Non-pigmented ciliary epithelial cell (primary cell): ENCODE measurements around the gene ELOF1.
"Not testable (repeated sequence)": the region's sequence is repeated elsewhere in the genome, so short reads cannot be mapped to it uniquely, and the experiment has no call there.

Source experiments
- DNase-seq: peaks from one replicate; pipeline ENCODE4 v3.0.0-alpha.2; 2010; ENCODE audit warnings: low read depth

The ELOF1 gene

DNA sequence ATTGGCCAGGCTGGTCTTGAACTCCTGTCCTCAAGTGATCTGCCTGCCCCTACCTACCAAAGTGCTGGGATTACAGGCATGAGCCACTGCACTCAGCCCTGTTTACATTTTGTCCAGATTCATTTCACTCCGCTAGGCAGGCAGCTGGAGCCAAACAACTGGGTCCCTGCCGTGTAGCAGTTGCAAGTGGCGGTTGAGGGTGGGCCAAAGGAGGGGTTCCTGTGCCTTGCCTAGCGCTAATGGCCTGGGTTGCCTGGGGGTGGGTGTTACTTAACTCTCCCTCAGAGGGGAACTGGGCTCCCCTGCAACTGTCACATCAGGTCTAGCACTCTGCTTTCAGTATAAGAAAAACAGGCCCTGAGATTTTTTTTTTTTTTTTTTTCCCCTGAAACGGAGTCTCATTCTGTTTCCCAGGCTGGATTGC lies 11.0 kb upstream of the ELOF1 start:
- DNase-seq: no peak

DNA sequence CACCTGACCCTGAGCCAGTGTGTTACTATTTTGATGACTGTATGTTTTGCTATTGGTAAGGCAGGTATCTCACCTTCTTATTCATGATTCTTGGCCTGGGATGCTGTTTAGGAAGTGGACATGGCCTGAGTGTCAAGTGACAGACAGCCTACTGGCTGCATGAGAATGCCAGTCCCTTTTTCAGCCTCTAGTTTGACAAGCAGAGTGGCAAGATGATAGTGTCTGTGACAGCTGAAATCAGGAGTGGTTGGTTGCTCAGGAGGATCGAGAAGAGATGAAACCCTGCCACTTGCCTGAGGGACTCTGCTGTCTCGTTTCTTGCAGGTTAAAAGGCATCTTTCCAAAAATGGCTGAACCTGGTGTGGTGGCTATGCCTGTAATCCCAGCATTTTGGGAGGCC lies 7.1 kb upstream of the ELOF1 start:
- no peak for DNase-seq

DNA sequence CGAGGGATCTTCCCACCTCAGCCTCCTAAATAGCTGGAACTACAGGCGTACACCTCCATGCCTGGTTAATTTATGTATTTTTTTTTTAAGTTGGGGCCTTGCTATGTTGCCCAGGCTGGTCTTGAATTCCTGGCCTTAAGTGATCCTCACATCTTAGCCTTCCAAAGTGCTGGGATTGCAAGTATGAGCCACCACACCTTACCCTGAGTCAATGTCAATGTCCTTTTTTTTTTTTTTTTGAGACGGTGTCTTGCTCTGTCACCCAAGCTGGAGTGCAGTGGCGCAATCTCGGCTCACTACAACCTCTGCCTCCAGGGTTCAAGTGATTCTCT lies 6.6 kb upstream of the ELOF1 start:
- not testable (repeated sequence) for DNase-seq

DNA sequence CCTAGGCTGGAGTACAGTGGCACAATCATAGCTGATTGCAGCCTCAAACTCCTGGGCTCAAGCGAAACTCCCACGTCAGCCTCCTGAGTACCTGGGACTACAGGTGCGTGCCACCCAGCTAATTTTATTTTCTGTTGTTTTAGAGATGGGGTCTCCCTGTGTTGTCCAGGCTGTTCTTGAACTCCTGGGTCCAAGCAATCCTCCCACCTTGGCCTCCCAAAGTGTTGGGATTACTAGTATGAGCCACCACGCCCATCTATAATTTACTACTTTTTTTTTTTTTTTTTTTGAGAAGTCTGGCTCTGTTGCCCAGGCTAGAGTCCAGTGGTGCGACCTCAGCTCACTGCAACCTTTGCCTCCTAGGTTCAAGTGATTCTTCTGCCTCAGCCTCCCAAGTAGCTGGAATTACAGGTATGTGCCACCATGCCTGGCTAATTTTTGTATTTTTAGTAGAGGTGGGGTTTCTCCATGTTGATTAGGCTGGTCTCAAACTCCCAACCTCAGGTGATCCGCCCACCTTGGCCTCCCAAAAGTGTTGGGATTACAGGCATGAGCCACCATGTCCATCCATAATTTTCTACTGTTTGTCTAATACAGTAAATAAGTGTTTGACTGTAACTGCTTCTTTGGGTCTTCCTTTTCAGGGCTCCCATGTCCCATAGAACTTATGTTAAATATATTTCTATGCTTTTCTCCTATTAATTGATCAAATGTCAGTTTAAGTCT lies 5.2 kb upstream of the ELOF1 start:
- not testable (repeated sequence) for DNase-seq

GRCh38 chr19:11563532-11563931 lies 4.5 kb upstream of the ELOF1 start:
- DNase-seq: no peak

DNA sequence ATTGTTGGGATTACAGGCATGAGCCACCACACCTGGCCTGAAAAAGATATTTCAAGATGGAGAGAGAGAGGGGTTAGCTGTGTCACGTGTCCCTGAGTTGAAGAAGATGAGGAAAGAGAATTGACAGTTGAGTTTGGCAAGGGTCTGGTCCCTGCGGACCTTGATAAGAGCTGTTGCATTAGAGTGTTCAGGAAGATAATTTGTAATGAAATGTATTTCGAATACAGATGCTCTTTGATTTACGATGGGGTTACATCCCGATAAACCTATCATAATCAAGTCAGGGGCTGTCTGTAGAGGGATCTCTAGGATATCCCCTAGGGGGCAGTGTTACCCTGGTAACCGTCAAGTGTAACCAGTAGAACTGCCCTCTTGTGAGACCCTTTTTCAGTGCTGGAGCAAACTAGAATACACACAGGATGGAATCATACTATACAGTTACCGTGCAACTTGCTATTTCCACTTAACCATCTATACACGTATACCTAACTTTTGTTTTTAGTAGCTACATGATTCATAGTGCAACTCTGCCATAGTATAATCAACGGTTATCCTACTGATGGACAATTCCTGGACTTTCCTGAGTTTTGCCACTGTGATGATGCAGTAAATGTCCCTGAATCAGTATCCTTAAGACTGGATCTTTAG lies 1.5 kb upstream of the ELOF1 start:
- DNase-seq: no peak

- DNase-seq: no peak
Observed at GRCh38 chr19:11556634-11557420, 2.2 kb downstream of the ELOF1 start.

- no peak for DNase-seq
Observed at GRCh38 chr19:11555246-11555645, 3.8 kb downstream of the ELOF1 start.

DNA sequence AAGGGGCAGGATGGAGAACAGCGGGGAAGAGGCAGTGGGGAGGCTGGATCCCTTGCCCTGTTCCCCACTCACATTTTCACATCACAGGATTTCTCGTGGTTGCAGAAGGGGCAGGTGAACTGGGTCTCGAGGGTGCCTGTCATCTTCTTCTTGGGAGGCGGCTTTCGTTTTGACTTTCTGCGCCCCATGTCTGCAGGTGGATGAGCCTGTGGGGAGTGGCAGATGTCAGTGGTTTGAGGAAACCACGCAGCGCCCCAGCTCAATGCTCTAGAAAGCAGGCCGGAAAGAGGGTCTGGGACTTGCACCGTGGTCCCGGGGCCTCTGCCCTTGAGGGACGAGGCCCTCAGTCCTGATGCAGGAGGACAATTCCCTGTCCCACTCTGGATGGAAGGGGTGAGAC lies 4.9 kb downstream of the ELOF1 start:
- no peak for DNase-seq

GRCh38 chr19:11552666-11553372 lies 6.2 kb downstream of the ELOF1 start:
- DNase-seq: no peak

DNA sequence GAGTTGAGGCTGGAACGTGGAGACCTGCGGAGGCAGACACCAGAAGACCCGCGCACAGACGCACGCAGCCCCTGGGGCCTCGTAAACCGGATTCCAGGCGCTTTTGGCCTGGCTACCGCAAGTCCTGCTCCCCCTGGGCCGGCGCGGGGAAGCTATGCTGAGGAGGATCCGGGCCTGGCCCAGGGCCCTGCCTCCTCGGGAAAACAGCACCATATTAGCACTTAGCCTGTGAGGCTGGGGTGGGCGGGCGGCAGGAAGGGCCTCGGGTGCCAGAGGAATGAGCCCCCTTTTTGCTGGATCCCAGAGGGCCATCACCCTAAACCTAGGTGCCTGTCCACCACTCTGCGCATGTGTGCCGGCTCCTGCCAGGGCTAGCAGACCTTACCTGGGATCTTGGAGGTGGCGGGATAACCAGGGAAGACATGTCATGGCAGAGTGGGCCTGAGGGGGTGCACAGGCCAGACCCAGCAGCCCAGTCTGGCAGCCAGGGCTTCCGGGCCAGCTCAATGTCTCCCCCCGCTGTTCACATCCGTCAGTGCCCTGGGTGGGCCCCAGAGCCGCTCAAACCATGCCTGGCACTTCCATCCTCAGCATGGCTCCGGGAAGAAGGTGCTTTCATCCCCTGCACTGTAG lies 7.3 kb downstream of the ELOF1 start:
- no peak for DNase-seq

GRCh38 chr19:11550265-11550664 lies 8.8 kb downstream of the ELOF1 start:
- no peak for DNase-seq

DNA sequence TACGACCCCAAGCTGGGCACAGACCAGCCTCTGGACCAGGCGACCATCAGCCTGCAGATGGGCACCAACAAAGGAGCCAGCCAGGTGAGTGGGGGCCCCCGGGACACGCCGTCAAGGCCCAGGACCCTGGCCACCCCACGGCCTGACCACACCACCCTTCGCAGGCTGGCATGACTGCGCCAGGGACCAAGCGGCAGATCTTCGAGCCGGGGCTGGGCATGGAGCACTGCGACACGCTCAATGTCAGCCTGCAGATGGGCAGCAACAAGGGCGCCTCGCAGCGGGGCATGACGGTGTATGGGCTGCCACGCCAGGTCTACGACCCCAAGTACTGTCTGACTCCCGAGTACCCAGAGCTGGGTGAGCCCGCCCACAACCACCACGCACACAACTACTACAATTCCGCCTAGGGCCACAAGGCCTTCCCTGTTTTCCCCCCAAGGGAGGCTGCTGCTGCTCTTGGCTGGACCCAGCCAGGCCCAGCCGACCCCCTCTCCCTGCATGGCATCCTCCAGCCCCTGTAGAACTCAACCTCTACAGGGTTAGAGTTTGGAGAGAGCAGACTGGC lies 9.6 kb downstream of the ELOF1 start:
- DNase-seq: no peak

DNA sequence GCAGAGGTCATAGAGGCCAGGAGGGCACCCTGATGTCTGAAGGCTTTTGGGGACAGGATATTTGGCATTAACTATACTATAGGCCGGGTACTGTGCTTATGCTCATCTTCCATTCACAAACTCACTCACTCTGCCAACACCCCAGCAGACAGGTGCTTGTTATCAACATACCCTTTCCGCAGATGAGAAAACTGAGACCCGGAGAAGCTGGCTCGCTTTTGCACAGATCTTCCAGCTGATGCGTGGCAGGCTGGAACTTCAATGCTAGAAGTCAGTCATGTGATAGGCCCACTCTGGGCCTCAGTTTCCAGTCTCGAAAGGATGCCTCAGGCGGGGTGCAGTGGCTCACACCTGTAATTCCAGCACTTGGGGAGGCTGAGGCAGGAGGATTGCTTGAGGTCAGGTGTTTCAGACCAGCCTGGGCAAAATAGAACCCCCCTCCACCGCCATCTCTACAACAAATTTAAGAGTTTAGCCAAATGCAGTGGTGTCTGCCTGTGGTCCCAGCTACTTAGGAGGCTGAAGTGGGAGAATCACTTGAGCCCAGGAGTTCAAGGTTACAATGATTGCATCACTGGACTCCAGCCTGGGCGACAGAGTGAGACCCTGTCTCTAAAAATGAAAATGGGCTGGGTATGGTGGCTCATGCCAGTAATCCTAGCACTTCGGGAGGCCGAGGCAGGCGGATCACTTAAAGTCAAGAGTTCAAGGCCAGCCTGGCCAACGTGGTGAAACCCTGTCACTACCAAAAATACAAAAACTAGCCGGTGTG lies 10.9 kb downstream of the ELOF1 start:
- DNase-seq: no peak

DNA sequence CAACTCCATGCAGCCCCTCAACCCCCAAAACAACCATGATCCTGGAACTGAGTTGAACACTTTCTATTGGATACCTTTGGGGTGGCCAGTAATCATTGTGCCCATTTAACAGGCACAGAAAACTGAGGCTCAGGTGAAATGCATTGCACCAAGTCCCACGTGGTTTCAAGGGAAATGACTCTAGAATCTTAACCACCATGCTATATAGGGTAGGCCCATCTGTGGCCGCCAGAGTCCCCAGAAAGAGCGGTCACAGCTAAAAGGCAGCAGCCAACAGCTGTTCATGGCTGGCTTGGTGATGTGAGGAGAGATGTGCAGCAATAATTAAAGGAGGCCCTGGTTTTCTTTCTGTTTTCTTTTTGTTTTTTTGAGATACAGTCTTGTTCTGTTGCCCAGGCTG lies 17.8 kb downstream of the ELOF1 start:
- DNase-seq: no peak

GRCh38 chr19:11540645-11541044 lies 18.4 kb downstream of the ELOF1 start:
- no peak for DNase-seq

DNA sequence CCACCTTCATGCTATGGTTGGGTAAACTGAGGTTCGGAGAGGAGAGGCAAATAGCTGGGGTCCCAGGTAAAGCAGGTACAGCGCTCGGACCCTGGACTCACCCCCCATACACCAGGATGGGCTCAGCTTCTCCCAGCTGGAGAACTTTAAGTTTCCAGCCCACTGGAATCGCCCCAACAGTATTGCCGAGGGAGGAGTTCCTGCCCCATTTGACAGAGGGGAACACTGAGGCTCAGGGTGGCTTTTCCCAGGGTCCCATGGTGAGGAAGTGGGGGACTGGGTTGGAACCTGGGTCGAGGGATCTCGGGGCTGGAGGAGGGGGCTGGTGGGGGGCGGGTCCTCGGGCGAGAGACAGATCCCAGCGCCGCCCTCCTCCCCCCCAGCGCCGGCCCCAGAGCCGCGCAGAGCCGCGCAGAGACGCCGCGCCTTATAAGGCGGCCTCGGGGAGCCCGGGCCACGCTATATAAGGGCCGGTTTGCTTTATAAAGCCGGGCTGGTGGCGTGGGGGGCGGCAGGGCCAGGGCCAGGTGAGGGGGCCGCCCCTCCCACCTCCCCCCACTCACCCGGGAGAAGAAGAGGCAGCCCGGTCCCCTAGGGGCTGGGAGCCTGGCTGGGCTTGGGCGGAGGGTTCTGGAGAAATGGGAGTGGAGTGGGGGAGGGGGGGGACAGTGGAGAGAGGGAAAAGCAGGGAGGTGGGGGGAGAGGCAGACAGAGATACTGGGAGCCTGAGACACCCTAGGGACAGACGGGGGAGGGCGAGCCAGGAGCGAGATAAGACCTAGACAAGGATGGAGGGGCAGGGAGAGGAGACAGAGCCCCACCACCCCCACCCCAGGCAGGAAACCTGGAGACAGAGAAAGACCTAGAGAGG lies 19.3 kb downstream of the ELOF1 start:
- no peak for DNase-seq

- DNase-seq: peak; percentile 61
Observed at GRCh38 chr19:11538232-11539036, 20.6 kb downstream of the ELOF1 start, which contains the start of gene CNN1. TSS of gene CNN1 (plus strand) at chr19:11538851. CDS start at chr19:11538928, 77 bp downstream.
